Vagina (tissue), 2 donors: ENCODE measurements around the gene ADAMTSL1.

ENCODE experiments used
- POLR2A ChIP-seq, 2 donors: fragments of 450-650 bp; IDR thresholded peaks; one replicate each; pipeline ENCODE4 v1.6.1; 2017; ENCODE audit warnings: antibody characterized with exemption in 2 of 2, mild to moderate bottlenecking in 2 of 2, moderate library complexity in 2 of 2
- TF ChIP-seq, protein P1 (sequence below), 3 experiments: fragments of 450-650 bp in 2 of 3; fragments of 200-600 bp in 1 of 3; sonication (generic) in 1 of 3; IDR thresholded peaks; one replicate each; pipeline ENCODE4 v1.5.1; 2017 to 2019; ENCODE audit warnings: antibody characterized with exemption in 3 of 3, mild to moderate bottlenecking in 2 of 3, moderate library complexity in 2 of 3

DNA sequence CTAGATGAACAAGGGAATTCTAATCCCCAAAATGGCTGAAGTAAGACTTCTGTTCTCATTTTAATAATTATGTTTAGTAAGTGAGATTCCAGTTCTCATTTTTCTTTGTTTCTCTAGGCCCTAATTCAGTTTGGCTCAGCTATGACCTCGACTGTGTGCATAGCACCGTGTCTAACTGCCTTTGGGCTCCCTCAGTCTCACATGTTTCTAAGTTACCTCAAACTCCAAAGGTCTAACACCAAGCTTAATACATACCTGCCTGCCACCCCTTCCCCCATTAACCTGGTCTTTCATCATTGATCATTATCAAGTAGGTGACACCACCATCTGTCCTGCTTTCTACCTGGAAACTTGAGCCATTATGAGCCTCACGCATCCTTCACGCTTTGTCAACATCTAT is 285.9 kb downstream of the ADAMTSL1 start:
- TF ChIP-seq, protein P1, sequence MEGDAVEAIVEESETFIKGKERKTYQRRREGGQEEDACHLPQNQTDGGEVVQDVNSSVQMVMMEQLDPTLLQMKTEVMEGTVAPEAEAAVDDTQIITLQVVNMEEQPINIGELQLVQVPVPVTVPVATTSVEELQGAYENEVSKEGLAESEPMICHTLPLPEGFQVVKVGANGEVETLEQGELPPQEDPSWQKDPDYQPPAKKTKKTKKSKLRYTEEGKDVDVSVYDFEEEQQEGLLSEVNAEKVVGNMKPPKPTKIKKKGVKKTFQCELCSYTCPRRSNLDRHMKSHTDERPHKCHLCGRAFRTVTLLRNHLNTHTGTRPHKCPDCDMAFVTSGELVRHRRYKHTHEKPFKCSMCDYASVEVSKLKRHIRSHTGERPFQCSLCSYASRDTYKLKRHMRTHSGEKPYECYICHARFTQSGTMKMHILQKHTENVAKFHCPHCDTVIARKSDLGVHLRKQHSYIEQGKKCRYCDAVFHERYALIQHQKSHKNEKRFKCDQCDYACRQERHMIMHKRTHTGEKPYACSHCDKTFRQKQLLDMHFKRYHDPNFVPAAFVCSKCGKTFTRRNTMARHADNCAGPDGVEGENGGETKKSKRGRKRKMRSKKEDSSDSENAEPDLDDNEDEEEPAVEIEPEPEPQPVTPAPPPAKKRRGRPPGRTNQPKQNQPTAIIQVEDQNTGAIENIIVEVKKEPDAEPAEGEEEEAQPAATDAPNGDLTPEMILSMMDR (IDR thresholded peaks at IDR 0.05) = no peak
- TF ChIP-seq POLR2A (IDR thresholded peaks at IDR 0.05) = no peak
